ENCODE measurements around the gene ZNF90.
"Not testable (repeated sequence)": the region's sequence is repeated elsewhere in the genome, so short reads cannot be mapped to it uniquely, and the experiment has no call there.

Gene ZNF90

GRCh38 chr19:20107301-20107700 is 29.5 kb downstream of the ZNF90 start:
- no peak for FAIRE-seq

GRCh38 chr19:20118064-20118839 is 40.5 kb downstream of the ZNF90 start:
- not testable (repeated sequence) for FAIRE-seq

- FAIRE-seq, result no peak
Observed at GRCh38 chr19:20124879-20125278, 47.1 kb downstream of the ZNF90 start.

- not testable (repeated sequence) for FAIRE-seq
Observed at GRCh38 chr19:20132933-20133332, 55.1 kb downstream of the ZNF90 start.

GRCh38 chr19:20137714-20138113 is 59.9 kb downstream of the ZNF90 start:
- not testable (repeated sequence) for FAIRE-seq

GRCh38 chr19:20151617-20152145 is 73.9 kb downstream of the ZNF90 start:
- no peak for FAIRE-seq

- FAIRE-seq, result not testable (repeated sequence)
Observed at GRCh38 chr19:20152506-20152905, 74.7 kb downstream of the ZNF90 start.

GRCh38 chr19:20153281-20153680 is 75.5 kb downstream of the ZNF90 start:
- no peak for FAIRE-seq

GRCh38 chr19:20154636-20155035 is 76.8 kb downstream of the ZNF90 start:
- FAIRE-seq, result no peak

- no peak for FAIRE-seq
Observed at GRCh38 chr19:20162821-20163220, 85.0 kb downstream of the ZNF90 start.

GRCh38 chr19:20164456-20164855 is 86.7 kb downstream of the ZNF90 start:
- FAIRE-seq, result no peak

GRCh38 chr19:20165971-20166592 is 88.3 kb downstream of the ZNF90 start:
- FAIRE-seq, result no peak

- no peak for FAIRE-seq
Observed at GRCh38 chr19:20167020-20167644, 89.3 kb downstream of the ZNF90 start, which contains the start of gene ZNF486. TSS of gene ZNF486 (plus strand) at chr19:20167214. CDS start at chr19:20167331, 117 bp downstream.

GRCh38 chr19:20167651-20168122 is 89.9 kb downstream of the ZNF90 start:
- no peak for FAIRE-seq

Data from A204.1 (cell line).